GM18867 (cell line): ENCODE results near the gene HOXA11.

Experiments
- ATAC-seq: cut with Tn5 transposase; IDR thresholded peaks from one replicate; pipeline ENCODE4 v1.9.1; 2021; ENCODE audit warnings: mild to moderate bottlenecking, moderate library complexity; ENCODE audit not compliant: unreplicated experiment

The HOXA11 gene

DNA sequence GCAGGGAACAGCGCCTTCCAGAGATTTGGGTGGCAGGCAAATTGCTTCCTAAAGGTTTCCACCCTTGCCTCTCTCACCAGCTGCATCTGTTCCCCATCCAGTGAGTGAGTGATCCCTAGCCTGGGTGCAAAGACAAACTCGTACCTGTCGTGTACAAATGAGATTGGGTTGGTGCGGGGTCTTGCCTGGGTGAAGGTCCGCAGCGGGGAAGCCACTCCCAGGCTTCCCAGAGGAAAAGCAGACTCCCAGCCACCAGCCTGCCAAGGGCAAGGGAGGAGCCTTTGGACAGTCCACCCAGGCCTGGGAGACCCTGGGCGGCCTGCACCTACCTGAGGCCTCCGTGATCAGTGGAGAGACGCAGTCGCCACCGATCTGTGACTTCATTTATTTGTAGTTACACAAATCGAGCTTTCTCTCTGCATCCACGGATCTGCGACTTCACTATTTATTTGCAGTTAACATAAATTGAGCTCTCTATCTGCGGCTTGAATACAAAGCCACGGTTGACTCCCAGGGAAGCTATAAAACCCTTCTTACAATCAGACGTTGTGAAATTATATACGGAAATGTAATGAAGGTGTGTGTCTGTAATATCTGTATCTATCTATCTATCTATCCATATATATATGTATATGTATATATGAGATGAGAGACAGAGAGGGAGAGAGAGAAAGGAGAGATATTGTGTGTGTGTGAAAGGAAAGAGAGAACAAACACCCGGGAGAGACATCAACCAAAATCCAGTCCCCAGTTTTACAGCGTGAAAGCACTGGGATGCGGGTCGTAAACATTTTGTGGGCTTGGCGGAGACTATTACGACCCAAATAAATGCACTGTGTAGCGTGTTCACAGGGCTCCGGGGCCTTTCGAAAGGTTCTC lies 25.5 kb downstream of the HOXA11 start:
- ATAC-seq: no peak

- ATAC-seq: no peak
These were observed 26.4 kb downstream of the HOXA11 start for GRCh38 chr7:27158436-27159265.

DNA sequence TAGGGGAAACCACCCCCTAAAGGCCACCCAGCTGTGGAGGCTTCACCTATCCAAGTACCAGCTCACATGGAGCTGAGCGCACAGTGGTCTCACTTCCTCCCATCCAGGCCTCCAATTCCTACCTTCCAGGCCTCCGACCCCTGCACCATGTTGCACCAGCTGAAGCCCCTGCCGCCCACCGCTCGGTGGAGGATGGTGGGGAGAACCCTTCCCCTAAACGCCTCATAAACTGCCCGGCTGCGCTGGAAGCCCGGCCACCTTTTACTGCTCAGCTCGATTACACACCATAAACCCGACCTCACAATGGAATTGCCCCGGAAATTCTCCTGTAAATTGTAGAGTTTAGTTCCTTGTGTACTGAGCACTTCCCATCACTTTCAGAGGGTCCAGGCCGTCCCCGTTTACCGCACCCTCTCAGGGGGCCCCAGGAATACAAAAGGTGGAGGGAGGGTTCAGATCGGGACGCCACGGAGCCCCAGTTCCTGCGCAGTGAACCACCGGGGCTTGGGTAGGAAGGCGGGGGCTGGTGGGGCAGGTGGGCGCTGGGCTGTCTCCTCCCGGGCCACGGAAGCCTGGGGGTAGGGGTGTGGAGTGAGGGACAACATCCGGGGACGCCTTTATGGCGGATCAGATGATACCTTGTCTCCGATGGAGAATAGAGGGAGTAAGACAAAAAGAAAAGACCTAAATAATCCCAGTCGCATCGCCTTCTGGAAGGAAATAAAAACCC lies 27.2 kb downstream of the HOXA11 start:
- no peak for ATAC-seq

DNA sequence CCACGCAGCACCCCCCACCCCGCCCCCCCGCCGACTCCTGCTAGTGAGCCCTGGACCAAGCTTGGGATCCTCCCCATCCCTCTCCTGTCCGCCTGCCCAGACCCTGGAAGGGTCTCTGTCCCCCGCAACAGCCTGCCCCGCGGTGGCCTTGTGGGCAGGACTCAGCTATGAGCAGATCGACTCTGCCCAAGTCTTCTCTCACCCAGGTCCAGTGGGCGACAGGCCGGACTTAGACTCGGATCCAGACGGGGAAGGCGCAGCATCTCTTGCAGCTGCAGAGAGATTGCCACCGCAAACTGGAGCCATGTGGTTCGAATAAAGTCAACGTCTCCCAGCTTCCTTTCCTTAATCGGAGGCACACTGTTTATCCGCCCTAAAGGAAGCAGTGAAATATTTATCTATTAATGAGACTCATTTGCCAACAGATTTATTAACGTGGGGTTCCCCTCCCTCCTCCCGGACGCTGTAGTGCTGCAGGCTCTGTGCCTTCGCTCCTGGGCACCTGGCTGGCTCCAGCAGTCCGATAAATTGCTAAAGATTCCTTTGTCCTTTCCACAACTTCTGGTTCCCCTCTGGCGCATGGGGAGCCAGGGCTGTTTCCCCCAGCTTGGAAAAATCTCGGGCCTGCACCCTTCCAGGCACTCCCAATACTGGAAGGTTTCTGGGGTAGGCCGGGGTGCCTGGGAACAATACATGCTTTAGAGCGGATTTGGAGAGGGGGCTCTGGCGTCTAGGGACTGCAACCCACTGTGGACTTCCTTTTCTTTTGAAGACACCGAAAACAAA lies 27.9 kb downstream of the HOXA11 start:
- no peak for ATAC-seq

DNA sequence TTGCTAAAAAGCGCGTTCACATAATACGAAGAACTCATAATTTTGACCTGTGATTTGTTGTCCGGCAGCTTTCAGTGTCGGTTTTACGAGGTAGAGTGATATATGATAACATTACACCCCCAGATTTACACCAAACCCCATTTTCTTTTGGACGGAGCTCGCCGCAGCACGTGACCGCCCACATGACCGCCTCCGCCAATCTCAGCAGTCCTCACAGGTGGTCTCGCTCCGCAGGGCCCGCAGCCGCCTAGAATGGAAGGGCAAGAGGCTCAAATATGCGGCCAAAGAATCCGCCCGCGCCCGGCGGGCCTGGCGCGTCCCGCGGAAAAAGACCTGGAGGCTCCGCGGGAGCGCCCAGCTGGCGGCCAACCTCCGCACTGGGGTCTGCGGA lies 28.5 kb downstream of the HOXA11 start, which contains the start of gene HOXA7:
HOXA7 (minus strand) TSS at position 168 of the 391 bp plus-strand sequence; CDS start at position 38, 130 bp downstream.
- ATAC-seq: no peak

GRCh38 chr7:27155816-27156507 lies 29.1 kb downstream of the HOXA11 start:
- ATAC-seq: no peak

DNA sequence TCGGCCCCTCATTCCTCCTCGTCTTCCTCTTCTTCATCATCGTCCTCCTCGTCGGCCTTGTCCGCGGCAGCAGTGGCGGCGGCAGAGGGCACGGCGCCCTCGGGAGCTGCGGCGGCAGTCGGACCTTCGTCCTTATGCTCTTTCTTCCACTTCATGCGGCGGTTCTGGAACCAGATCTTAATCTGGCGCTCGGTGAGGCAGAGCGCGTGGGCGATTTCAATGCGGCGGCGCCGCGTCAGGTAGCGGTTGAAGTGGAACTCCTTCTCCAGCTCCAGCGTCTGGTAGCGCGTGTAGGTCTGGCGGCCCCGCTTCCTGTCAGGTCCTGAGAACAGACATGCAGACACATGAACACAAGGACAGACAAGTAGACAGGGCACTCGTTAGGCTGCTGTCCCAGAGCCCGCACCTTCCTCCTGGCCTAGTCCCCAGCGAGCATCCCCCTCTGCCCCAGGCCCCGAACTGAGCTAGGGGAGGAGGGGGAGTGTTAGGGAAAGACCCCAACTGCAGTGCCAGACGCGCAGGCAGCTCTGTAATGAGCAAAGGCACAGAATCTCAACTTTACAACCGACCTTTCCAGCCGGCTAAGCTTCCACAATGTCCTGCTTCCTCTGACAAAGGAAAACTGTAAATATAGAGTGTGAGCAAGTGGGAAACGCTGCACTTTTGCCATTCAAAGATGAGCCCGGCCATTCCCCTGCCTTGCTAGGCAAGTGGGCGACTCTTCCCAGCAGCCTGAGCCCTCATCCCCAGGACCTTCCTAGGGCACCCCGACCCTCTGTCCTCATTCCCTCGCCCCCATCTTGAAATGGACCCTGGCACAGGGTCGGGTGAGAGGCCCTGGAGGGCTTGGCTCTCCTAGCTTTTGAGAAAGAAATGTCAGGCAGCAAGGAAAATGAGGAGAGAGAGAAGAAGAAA lies 29.9 kb downstream of the HOXA11 start:
- no peak for ATAC-seq

- no peak for ATAC-seq
These were observed 30.7 kb downstream of the HOXA11 start for GRCh38 chr7:27154369-27154768.

DNA sequence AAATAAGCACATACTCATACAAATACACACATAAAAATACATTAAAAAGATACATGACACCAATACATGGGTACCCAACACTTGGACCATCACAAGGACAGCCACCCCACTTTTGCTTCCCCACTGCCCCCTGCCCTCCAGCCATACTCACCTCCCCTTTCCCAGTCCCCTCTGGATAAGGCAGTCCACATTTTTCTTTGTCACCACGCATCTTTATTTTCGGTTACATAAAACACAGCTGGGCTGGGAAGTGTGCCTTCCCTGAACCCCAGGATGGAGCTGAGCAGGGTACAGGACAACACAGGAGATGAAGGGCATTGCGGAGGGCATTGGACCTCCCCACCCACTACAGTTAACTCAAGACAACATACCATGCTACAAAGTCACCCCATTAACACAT lies 31.5 kb downstream of the HOXA11 start:
- no peak for ATAC-seq

DNA sequence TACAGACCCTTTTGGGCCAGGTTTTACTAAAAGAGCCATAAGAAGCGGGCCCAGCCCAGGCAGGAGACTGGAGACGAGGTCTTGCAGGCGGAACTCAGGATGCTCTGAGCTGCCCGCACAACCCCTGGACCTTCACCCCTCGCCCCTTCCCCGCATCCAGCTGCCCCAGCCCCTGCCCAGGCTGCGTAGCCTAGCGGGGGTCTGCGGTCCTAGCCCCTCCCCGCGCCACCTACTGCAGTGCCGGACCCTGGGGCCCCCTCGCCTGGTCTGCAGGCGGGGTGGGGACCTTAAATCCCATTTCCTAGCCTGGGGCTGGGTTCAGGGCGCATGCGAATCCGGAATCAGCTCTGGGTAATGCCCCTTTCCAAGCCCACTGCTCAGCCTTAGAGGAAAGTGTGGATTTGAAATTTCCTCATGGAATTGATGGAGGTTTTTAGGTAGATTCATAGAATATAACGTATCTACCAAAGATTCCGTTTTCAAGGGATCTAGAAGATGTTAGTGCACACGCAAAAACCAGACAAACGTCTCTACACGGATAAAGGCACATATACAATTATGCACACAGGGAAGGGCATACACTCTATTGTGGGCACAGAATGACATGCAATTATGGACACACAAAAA lies 32.1 kb downstream of the HOXA11 start:
- ATAC-seq: no peak

- no peak for ATAC-seq
These were observed 32.9 kb downstream of the HOXA11 start, which contains the start of gene HOXA3 for GRCh38 chr7:27151931-27152815. Gene HOXA3, minus strand, starts transcription at chr7:27152583. Its CDS starts 41,943 bp downstream, at chr7:27110640.

DNA sequence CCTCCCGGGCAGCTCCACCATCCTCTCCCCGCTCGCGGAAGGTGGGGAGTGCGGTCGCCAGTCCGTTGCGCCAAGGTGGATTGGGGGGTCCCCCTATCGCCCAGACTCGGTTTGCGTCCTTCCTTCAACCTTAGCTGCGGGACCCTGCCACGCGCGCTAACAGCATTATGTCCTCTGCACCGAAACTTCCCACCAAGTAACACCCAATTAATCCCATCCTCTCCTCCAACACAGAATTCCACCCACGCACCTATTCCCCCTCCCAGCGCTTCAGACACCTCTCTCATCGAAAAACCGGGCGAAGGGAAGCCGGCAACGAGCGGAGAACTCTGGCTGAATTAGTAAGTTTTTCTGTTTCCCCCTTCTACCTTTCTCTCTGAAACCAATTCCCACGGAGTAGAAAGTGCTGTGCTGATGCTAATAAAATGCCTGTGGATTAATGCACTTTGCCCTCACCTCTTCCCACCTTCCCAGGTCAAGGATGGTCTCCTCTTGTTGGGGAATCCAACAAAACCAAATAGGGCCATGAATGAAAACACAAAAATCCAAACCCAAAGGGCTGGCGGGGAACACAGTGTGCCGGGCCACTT lies 33.6 kb downstream of the HOXA11 start:
- no peak for ATAC-seq

GRCh38 chr7:27150568-27151340 lies 34.3 kb downstream of the HOXA11 start:
- peak; percentile 88 for ATAC-seq

- ATAC-seq: no peak
These were observed 35.0 kb downstream of the HOXA11 start for GRCh38 chr7:27149842-27150567.
